ENCODE results near the gene HACD4. TPM values are rescaled to one million over a fixed set of nuclear protein-coding genes. Genes with fewer than 3 reads are reported as not detected.

Gene HACD4
- polyA plus RNA-seq, 1 donor (not counting 4 experiments of a cell fraction or from before 2014, with no cell fraction given) = 10.4 TPM

DNA sequence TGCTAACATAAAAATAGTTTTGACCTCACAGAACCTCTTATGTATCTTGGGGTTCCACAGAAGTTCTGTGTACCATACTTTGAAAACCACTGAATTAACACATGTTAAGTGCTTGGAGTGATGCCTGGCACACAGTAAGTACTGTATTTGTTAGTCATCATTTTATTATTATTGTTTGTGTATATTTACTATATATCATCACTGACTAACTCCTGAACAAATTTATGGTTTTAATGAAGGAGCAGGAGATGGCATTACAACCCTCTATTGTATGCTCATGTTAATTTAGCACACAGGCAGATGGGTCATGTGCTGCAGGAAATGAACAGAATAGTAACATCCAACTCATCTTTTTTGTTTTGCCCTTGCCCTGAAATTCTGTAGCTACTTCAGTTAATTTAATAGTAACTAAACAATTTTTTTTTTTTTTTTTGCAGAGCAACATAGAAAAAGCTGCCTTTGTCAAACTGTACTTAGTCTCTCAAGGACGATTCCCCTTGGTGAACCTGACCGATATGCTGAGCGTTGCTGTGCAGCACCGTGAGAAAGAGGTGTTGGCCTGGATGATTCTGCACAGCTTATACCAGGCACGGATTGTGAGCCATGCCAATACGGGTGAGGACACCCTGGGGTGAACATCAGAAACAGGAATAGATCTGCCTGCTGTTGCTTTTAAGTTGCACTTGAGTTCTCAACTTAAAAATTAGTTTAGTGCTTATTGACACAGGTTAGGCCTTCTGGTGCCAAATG, 45.4 kb downstream of the HACD4 start:
- TF ChIP-seq, protein P1, sequence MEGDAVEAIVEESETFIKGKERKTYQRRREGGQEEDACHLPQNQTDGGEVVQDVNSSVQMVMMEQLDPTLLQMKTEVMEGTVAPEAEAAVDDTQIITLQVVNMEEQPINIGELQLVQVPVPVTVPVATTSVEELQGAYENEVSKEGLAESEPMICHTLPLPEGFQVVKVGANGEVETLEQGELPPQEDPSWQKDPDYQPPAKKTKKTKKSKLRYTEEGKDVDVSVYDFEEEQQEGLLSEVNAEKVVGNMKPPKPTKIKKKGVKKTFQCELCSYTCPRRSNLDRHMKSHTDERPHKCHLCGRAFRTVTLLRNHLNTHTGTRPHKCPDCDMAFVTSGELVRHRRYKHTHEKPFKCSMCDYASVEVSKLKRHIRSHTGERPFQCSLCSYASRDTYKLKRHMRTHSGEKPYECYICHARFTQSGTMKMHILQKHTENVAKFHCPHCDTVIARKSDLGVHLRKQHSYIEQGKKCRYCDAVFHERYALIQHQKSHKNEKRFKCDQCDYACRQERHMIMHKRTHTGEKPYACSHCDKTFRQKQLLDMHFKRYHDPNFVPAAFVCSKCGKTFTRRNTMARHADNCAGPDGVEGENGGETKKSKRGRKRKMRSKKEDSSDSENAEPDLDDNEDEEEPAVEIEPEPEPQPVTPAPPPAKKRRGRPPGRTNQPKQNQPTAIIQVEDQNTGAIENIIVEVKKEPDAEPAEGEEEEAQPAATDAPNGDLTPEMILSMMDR (optimal IDR thresholded peaks at IDR 0.05 in 1 of 3, IDR thresholded peaks at IDR 0.05 in 1 of 3, conservative IDR thresholded peaks at IDR 0.05 in 1 of 3; ENCODE audit: extremely low read depth in 1 of 3, insufficient read depth in 2 of 3, low read length in 3 of 3) = no peak
- Histone ChIP-seq H4K20me1 (ENCODE audit: control insufficient read depth, extremely low read depth, insufficient read depth, low read length) (no peaks in the 10 kb centered on the region), H3K27ac (ENCODE audit: control insufficient read depth, insufficient read depth, low read length) (no peak overlapping the region), H3K4me3 (ENCODE audit: control insufficient read depth in 2 of 3, extremely low read depth in 1 of 3, insufficient read depth in 2 of 3, low read depth in 1 of 3, low read length in 3 of 3) (no peak overlapping the region), H3K9me3 (ENCODE audit: control insufficient read depth, low read depth, low read length) (no peaks in the 10 kb centered on the region), H3K4me2 (ENCODE audit: control insufficient read depth, extremely low read depth, insufficient read depth, low read depth, low read length) (no peak overlapping the region), H2AFZ (ENCODE audit: control insufficient read depth, low read length) (no peak overlapping the region), H3K9ac (ENCODE audit: control insufficient read depth, extremely low read depth, insufficient read depth, low read length) (no peak overlapping the region), H3K79me2 (ENCODE audit: control insufficient read depth, insufficient read depth, low read length) (no peaks in the 10 kb centered on the region), H3K27me3 (ENCODE audit: control insufficient read depth, extremely low read depth, insufficient read depth, low read length) (no peaks in the 10 kb centered on the region), H3K36me3 (ENCODE audit: control insufficient read depth in 2 of 2, extremely low read depth in 1 of 2, insufficient read depth in 2 of 2, low read length in 2 of 2) (peaks cover 0 to 4% of the 10 kb centered on the region in 2 experiments), H3K4me1 (ENCODE audit: control insufficient read depth, extremely low read depth, insufficient read depth, low read length) (no peaks in the 10 kb centered on the region), H3K9me1 (ENCODE audit: control insufficient read depth, extremely low read depth, insufficient read depth, low read length) (no peaks in the 10 kb centered on the region)
- DNase-seq (ENCODE audit: low read depth, low spot score) (no peak), FAIRE-seq (no peak)
- dilution Hi-C loops (cut with MboI; ENCODE audit: extremely low pct_ligation_motif_present, low sequenced_read_pairs) = no loop called here

DNA sequence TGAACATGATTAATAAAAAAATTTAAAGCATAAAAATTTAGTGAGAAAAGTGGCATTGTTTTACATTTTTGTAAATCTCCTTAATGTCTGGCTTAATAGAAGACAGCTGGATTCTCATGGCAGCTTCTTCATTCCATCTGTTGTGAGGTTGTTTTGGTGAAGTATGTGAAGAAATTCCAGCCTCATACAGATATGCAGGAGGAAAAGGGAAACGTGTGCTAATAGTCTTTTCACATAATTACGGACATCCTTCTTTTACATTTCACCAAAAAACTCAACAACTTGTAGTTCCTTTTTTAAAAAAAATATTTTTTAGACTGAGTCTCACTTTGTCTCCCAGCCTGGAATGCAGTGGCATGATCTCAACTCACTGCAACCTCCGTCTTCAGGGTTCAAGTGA, 46.9 kb downstream of the HACD4 start:
- Histone ChIP-seq H3K9ac (ENCODE audit: control insufficient read depth, extremely low read depth, insufficient read depth, low read length) (no peak overlapping the region), H3K36me3 (ENCODE audit: control insufficient read depth in 2 of 2, extremely low read depth in 1 of 2, insufficient read depth in 2 of 2, low read length in 2 of 2) (peaks cover 2 to 4% of the 10 kb centered on the region in 2 experiments), H3K4me1 (ENCODE audit: control insufficient read depth, extremely low read depth, insufficient read depth, low read length) (no peaks in the 10 kb centered on the region), H3K79me2 (ENCODE audit: control insufficient read depth, insufficient read depth, low read length) (no peaks in the 10 kb centered on the region), H3K4me2 (ENCODE audit: control insufficient read depth, extremely low read depth, insufficient read depth, low read depth, low read length) (no peak overlapping the region), H2AFZ (ENCODE audit: control insufficient read depth, low read length) (no peak overlapping the region), H3K9me1 (ENCODE audit: control insufficient read depth, extremely low read depth, insufficient read depth, low read length) (no peaks in the 10 kb centered on the region), H3K9me3 (ENCODE audit: control insufficient read depth, low read depth, low read length) (no peaks in the 10 kb centered on the region), H3K27me3 (ENCODE audit: control insufficient read depth, extremely low read depth, insufficient read depth, low read length) (no peaks in the 10 kb centered on the region), H4K20me1 (ENCODE audit: control insufficient read depth, extremely low read depth, insufficient read depth, low read length) (no peaks in the 10 kb centered on the region), H3K27ac (ENCODE audit: control insufficient read depth, insufficient read depth, low read length) (no peak overlapping the region), H3K4me3 (ENCODE audit: control insufficient read depth in 2 of 3, extremely low read depth in 1 of 3, insufficient read depth in 2 of 3, low read depth in 1 of 3, low read length in 3 of 3) (no peak overlapping the region)
- DNase-seq (ENCODE audit: low read depth, low spot score) = no peak
- dilution Hi-C loops (cut with MboI; ENCODE audit: extremely low pct_ligation_motif_present, low sequenced_read_pairs) = no loop called here
- no peak for TF ChIP-seq EZH2 (IDR thresholded peaks at IDR 0.05; ENCODE audit: low read length)
- TF ChIP-seq, protein P1 (optimal IDR thresholded peaks at IDR 0.05 in 1 of 3, IDR thresholded peaks at IDR 0.05 in 1 of 3, conservative IDR thresholded peaks at IDR 0.05 in 1 of 3; ENCODE audit: extremely low read depth in 1 of 3, insufficient read depth in 2 of 3, low read length in 3 of 3) = no peak
- no peak for FAIRE-seq
